ENCODE measurements around the gene NAA35.
"Not testable (repeated sequence)": the region's sequence is repeated elsewhere in the genome, so short reads cannot be mapped to it uniquely, and the experiment has no call there.

Gene NAA35

GRCh38 chr9:86035827-86036440 lies 95.0 kb downstream of the NAA35 start:
- FAIRE-seq: no peak

- no peak for FAIRE-seq
Observed at GRCh38 chr9:86036555-86036954, 95.6 kb downstream of the NAA35 start.

GRCh38 chr9:86039991-86040860 lies 99.3 kb downstream of the NAA35 start:
- no peak for FAIRE-seq

GRCh38 chr9:86040861-86041155 lies 99.9 kb downstream of the NAA35 start:
- FAIRE-seq: no peak

GRCh38 chr9:86041311-86041741 lies 100.4 kb downstream of the NAA35 start:
- FAIRE-seq: no peak

DNA sequence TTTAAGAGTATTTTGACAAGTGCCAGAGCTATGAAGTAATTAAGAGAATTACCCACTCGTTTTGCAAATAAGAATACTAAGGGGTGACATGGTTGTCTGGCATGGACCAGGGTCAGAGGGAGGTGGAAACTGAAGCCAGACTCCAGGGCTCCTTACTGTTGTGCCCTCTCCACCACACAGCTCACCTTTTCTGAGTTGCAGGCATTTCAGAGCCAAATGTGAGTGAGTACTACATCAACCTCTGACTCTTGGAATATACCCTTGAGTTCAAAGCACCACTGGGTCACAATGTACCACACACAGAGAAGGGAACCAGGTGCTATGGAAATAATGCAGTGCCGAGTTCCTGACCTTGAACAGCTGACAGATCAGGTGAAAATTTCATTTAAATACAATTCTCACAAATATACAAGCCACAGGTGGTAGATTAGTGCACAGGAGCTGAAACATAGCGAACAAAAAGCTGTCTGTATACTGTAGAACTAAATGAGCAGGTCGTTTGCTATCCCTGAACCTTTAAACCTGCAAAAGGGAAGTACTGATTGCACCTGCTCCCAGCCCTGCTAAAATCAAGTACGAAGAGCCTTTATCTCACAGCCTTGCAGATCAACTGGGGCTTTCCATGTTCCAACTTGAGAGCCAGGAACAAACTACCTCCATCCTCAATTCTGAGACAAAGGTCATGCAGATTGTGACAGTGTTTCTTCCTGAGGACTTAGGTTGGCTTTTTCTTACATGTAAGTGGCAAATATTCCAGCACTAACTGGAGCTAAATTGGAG lies 101.4 kb downstream of the NAA35 start:
- FAIRE-seq: no peak

DNA sequence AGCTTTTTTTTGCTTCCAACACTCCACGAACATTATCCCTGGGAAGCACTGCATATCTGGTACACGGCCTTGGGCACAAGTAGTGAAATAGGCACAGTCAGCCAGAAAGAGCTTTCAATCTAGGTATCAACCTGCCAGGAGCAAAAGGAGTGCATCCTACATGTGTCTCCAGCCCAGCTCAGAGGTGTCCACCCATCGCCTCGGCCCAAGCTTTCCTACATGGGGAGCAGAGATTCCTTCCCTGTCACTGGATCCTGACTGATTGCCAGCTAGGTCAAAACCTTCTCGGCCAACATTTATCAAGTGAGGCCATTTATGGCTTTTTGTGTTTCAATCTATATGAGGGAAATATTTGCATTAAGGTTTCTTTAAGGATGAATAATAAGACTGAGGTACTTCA lies 102.6 kb downstream of the NAA35 start:
- FAIRE-seq: no peak

DNA sequence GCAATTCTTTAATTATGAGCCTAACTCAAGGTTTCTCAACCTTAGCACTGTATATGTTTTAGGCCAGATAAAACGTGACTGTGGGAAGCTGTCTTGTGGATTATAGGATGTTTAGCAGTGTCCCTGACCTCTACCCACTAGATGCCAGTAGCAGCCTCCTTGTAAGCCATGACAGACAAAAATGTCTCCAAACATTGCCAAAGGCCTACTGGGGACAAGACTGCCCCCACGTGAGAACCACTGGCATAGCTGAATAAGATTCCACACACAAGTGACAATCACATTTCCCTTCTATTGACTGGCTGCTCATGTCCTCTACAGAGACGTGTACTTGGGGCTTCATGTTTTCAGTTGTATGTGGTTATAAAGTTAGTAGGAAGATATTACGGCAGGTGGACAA lies 103.1 kb downstream of the NAA35 start:
- FAIRE-seq: no peak

GRCh38 chr9:86045654-86046053 lies 104.7 kb downstream of the NAA35 start:
- no peak for FAIRE-seq

- FAIRE-seq: no peak
Observed at GRCh38 chr9:86046071-86046636, 105.2 kb downstream of the NAA35 start.

DNA sequence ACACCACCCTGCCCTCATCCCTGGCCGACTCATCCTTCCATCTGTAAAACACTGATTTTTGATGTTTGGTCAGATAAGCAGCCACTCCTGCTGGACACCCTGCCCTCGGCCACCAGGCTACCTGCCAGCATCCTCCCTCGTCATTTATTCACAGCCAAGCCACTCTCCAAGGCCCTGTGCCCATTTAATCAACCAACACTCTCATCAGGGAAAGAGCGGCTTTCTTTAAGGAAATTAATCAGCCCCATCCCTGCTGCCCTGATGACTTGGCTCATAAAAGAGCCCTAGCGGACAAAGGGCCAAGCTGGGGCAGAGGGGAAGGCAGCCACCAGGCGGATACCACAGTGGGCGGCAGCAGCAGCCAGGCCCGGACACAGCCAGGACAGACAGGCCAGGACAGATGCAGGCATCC lies 106.0 kb downstream of the NAA35 start:
- no peak for FAIRE-seq

- no peak for FAIRE-seq
Observed at GRCh38 chr9:86047361-86047760, 106.4 kb downstream of the NAA35 start.

GRCh38 chr9:86048018-86048742 lies 107.2 kb downstream of the NAA35 start:
- FAIRE-seq: not testable (repeated sequence)

GRCh38 chr9:86052556-86053468 lies 111.9 kb downstream of the NAA35 start:
- FAIRE-seq: no peak

GRCh38 chr9:86054695-86055094 lies 113.7 kb downstream of the NAA35 start:
- FAIRE-seq: no peak

DNA sequence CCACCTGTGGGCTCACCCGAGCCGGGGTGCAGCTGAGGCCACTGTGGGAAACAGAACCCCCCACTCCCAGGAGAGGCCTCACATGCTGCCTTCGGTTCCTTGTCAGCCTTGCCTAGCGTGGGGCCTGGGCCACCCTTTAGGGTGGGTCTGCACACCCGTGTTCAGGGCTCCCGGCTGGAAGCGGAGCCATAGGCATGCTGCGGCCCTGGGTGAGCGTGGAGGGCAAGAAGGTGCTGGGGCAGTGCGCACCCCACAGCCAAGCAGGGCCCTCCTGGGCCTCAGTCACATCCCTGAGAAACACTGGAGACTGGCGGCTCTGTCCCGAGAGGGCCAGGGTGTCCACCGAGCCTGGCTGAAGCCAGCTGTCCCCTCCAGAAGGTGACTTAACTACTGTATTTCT lies 116.5 kb downstream of the NAA35 start:
- no peak for FAIRE-seq

DNA sequence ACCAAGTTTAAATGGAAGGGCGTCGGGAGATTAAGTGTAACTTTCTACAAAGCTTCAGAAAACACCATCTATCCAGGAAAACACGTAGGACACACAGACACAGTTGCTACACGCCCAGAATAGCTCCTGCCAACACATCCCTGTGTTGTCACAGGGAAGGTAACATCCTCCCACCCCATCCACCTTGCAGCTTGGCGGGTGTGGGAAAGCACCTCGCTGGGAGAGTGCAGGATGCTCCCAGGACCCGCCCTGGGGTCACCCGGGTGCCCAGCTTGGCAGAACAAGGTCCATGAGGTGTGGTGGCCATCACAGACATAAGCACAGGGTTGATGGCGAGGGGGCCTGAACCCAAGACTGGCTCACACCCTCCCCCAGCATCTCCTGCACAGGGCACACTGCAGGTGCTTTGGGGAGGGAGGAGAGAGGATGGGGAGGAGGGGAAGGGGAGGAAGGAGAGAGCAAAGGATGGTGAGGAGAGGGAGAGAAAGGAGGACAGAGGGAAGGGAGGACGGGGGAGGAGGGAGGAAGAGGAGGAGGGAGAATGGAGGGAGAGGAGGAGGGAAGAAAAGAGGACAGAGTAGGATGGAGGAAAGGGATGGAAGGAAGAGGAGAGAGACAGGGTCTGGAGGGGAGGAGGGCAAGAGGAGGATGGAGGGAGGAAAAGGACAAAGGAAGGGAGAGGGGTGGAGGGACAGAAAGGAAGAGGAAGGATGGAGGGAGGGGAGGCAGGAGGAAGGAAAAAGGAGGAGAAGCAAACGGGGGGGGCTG lies 121.2 kb downstream of the NAA35 start:
- no peak for FAIRE-seq

- no peak for FAIRE-seq
Observed at GRCh38 chr9:86062845-86063693, 122.1 kb downstream of the NAA35 start.

DNA sequence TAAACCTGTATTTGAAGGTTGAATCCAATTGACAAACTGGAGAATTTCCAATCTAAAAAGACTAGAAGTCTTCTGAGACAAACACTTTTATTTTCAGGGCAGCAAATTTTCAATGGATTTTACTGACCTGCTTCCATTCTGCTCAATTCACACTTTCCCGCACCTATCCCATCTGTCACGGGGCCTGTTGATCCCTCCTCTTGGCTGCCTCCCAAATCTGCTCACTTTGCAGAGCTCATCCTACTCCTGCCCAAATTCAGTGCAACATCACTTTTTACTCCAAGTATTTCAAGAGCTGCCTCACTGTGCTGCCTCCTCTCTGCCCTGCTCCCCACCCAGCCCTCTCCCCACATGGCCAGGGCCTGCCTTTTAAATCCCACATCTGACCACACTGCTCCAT lies 123.3 kb downstream of the NAA35 start:
- FAIRE-seq: no peak

All from endometrium (tissue), 2 donors.